ENCODE results near the gene ICAM2.

ICAM2 gene

GRCh38 chr17:63973930-63974593, 46.4 kb downstream of the ICAM2 start:
- DNase-seq, result no peak

- DNase-seq, result no peak
These were observed 47.2 kb downstream of the ICAM2 start for GRCh38 chr17:63973247-63973646.

DNA sequence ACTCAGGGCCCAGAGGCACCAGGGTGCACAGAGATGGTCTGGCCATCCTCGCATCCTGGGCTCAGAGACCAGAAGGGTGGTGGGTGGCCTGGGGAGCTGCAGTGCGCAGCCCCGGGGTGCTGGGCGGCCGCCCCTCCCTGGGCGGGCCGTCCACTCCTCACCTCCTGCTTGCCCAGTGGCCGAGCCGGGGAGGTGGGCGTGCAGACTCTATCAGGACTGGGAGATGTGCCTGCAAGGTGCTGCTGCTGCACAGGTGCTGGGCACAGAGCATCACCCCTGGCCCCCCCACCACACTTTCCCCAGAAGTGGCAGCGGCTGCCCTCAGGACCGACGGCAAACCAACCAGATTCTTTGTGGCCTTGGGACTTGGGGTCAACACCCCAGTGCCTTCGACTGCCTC, 47.6 kb downstream of the ICAM2 start, which contains the start of gene SCN4A:
TSS of gene SCN4A (minus strand) at position 123 of the 400 bp plus-strand sequence. CDS start at position 46, 77 bp downstream.
- DNase-seq, result no peak

- DNase-seq, result no peak
These were observed 51.2 kb downstream of the ICAM2 start for GRCh38 chr17:63969278-63969677.

DNA sequence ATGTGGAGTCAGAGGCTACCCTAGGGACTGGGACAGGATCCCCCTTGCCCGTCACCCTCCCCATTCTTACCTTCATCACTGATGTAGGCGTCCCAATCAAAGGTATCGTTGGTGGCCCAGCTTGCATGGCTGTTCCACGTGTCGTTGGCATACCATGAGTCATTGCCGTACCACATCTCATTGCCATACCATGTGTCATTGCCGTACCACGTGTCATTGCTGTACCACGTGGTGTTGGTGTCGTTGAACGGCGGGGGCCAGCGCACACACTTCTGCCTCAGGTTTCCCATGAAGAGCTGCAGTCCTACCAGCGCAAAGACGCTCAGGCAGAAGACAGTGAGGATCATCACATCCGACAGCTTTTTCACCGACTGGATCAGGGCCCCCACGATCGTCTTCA, 52.5 kb downstream of the ICAM2 start:
- peak; percentile 56 for DNase-seq

- peak; percentile 40 for DNase-seq
These were observed 53.7 kb downstream of the ICAM2 start for GRCh38 chr17:63966646-63967264.

GRCh38 chr17:63963123-63963522, 57.3 kb downstream of the ICAM2 start:
- DNase-seq, result no peak

GRCh38 chr17:63962298-63962744, 58.1 kb downstream of the ICAM2 start:
- no peak for DNase-seq

DNA sequence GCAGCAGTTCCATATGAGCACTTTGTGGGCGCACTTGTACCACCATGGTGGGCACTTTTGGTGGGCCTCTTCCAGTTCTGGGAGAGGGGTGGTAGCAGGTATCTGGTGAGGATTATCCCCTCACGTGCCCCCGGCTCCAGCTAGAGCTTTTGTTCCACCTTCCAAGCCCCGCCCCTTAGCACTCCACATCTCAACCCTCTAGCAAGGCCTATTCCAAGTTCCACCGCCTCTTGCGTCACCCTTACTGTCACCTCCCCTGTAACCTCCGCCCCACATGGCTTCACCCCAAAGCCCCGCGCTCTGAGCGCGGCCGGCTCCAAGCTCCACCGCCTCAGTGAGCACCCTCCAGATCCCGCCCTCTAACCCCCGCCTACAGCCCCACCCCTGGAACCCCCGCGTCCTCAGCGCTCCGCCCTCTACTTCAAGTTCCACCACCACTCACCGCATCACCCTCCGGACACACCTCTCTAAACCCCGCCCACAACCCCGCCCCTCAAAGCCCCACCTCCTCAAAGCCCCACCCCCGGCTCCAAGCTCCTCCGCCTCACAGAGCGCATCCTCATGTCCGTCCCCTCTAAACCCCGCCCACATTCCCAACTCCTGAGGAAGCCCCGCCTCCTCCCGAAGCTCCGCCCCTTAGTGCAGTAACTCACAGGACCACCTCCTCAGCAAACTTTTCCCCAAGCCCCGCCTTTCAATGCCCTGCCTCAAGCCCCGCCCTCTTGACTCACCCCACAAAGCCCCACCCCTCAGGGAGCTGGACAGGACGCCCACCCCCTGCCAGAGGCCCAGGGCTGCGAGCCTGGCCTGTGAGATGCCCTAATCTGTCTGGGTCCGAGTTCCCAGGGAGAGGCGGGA, 58.8 kb downstream of the ICAM2 start:
- DNase-seq, result peak; percentile 70

DNA sequence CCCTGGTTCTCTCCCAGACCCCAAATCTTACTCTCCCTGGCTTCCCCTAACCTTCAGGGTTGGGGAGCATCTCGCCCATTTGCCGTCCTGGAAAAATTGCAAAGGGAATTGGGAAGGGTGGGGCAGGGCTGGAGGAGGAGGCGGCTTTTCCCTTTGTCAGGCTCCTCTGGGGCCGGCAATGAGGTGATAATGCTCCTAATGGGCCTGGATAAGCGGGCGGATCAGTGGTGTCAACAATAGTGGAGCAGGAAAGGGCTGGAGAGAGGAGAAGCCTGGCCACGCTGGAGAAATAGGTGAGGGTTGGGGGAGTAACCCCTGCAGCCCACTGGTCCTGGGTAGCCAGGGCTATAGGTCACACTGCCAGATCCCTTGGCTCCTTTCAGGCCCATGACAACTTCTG, 60.0 kb downstream of the ICAM2 start:
- DNase-seq, result no peak

GRCh38 chr17:63960006-63960405, 60.4 kb downstream of the ICAM2 start:
- no peak for DNase-seq

GRCh38 chr17:63956296-63956920, 64.0 kb downstream of the ICAM2 start:
- no peak for DNase-seq

DNA sequence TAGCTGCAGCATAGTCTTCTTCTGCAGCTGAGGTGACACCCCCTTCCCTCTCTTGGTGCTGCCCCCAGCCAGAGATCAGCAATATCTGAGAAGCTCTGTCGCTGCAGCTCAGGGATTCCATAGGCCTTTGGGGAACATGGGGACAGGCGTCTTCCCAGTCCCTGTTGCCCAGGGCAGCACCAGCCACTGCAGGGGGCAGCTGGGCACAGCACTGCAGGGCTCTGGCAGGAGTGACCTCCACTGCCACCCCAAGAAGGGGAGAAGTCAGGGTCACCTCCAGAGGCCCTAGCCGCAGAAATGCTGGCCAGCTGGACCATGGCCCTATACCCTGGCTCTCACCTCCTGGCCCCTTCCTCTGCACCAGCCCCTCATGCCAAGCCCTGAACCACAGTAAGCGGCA, 64.6 kb downstream of the ICAM2 start:
- DNase-seq, result no peak

DNA sequence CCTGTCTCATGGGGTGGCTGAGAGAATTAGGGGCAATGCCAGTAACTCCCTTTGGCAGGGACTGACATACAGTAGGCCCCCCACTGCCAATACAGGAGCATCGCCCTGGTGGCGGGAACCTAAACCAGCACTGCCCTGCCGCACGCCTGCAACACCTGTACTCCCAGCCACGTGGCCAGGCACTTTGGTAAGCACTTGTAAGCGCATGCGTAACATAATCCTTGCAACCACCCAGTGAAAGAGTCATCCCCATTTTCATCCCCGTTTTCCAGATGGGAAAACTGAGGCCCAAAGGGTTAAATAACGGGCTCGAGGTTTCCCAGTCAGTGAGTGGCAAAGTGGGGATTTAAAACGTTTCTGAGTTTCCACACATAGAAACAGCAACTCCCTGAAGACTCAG, 65.2 kb downstream of the ICAM2 start:
- no peak for DNase-seq

GRCh38 chr17:63954402-63955063, 65.9 kb downstream of the ICAM2 start:
- peak; percentile 47 for DNase-seq

Data from activated CD4-positive, alpha-beta T cell treated with anti-CD3 and anti-CD28 coated beads for 48 hours (primary cell).